ENCODE results near the gene CCDC169. TPM values are rescaled to one million over a fixed set of nuclear protein-coding genes. Genes with fewer than 3 reads are reported as not detected.

CCDC169 gene
- 17.2 TPM for total RNA-seq

GRCh38 chr13:36297366-36298338 is at the start of gene CCDC169:
CCDC169 (minus strand) TSS chr13:36297814; CDS start chr13:36297719, 95 bp downstream.

GRCh38 chr13:36346222-36347083 is 48.8 kb upstream of the CCDC169 start, which contains the start of gene SPART:
SPART (minus strand) TSS chr13:36346394; CDS start chr13:36335830, 10,564 bp downstream.

GRCh38 chr13:36214163-36214921 is 83.3 kb downstream of the CCDC169 start, which contains the start of gene SOHLH2:
SOHLH2 (minus strand) TSS chr13:36214556; CDS start chr13:36214526, 30 bp downstream.

Other genes with a start within 250 kb of the CCDC169 start
- gene DCLK1, start 166.4 kb downstream of the CCDC169 start, total RNA-seq = 127 TPM
- gene SOHLH2, start 83.3 kb downstream of the CCDC169 start, total RNA-seq = 1.9 TPM
- 128 TPM for gene SPART, start 48.6 kb upstream of the CCDC169 start, total RNA-seq
- gene CCNA1, start 134.7 kb upstream of the CCDC169 start, total RNA-seq = 3.7 TPM

Data from camera-type eye (tissue), 1 donor.